ENCODE measurements around the gene TET2. TPM values are rescaled to one million over a fixed set of nuclear protein-coding genes. Genes with fewer than 3 reads are reported as not detected.

TET2 gene
- total and polyA plus RNA-seq, 4 donors = 14.0 to 32.9 (median 23.4) TPM

DNA sequence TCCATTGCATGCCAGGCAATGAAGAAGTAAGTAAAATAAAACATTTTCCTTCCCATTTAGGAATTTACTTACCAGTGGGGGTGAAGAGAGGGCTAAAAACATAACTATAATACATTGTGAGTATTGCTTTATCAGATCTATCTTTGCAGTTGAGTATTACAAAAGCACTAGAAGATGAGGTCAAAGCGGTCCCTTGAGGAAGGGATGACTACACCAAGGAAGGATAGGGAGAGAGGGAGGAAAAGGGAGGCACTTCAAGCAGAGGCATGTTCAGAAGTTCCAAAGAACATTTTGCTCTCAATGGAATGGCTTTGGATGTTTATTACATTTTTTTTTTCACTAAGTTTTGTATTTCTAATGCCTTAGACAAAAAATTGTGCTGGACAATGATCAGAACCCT lies 127.8 kb downstream of the TET2 start:
- Histone ChIP-seq H3K36me3 (ENCODE audit: control insufficient read depth, insufficient read depth, low read length) (peaks cover 19% of the 10 kb centered on the region), H3K9me3 (ENCODE audit: control insufficient read depth, insufficient read depth, low read length) (no peaks in the 10 kb centered on the region), H3K27me3 (ENCODE audit: control insufficient read depth, insufficient read depth, low read length) (no peaks in the 10 kb centered on the region), H3K4me1 (ENCODE audit: control insufficient read depth, insufficient read depth, low read length) (no peaks in the 10 kb centered on the region), H3K4me3 (ENCODE audit: low read depth, low read length) (no peak overlapping the region), H3K27ac (ENCODE audit: low read depth, low read length) (no peak overlapping the region)
- no CpG with 5 or more reads among the region's 1 CpG for WGBS (ENCODE audit: insufficient coverage)
- DNase-seq (ENCODE audit: low read depth in 4 of 6, low spot score in 6 of 6) = no peak

DNA sequence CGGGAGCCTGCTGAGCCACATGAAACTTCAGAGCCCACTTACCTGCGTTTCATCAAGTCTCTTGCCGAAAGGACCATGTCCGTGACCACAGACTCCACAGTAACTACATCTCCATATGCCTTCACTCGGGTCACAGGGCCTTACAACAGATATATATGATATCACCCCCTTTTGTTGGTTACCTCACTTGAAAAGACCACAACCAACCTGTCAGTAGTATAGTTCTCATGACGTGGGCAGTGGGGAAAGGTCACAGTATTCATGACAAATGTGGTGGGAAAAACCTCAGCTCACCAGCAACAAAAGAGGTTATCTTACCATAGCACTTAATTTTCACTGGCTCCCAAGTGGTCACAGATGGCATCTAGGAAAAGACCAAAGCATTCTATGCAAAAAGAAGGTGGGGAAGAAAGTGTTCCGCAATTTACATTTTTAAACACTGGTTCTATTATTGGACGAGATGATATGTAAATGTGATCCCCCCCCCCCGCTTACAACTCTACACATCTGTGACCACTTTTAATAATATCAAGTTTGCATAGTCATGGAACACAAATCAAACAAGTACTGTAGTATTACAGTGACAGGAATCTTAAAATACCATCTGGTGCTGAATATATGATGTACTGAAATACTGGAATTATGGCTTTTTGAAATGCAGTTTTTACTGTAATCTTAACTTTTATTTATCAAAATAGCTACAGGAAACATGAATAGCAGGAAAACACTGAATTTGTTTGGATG lies 129.9 kb downstream of the TET2 start:
- H3K4me1 ChIP-seq (ENCODE audit: control insufficient read depth, insufficient read depth, low read length) = no peaks in the 10 kb centered on the region
- H3K9me3 ChIP-seq (ENCODE audit: control insufficient read depth, insufficient read depth, low read length) = no peaks in the 10 kb centered on the region
- WGBS (ENCODE audit: insufficient coverage) = 97% methylated on average over 4 of the region's 9 CpGs
- peaks cover 15% of the 10 kb centered on the region for H3K36me3 ChIP-seq (ENCODE audit: control insufficient read depth, insufficient read depth, low read length)
- H3K27me3 ChIP-seq (ENCODE audit: control insufficient read depth, insufficient read depth, low read length) = no peaks in the 10 kb centered on the region
- H3K4me3 ChIP-seq (ENCODE audit: low read depth, low read length) = no peak overlapping the region
- no peak overlapping the region for H3K27ac ChIP-seq (ENCODE audit: low read depth, low read length)
- peak in 1 of 6 donors; percentile 7 for DNase-seq (ENCODE audit: low read depth in 4 of 6, low spot score in 6 of 6)

DNA sequence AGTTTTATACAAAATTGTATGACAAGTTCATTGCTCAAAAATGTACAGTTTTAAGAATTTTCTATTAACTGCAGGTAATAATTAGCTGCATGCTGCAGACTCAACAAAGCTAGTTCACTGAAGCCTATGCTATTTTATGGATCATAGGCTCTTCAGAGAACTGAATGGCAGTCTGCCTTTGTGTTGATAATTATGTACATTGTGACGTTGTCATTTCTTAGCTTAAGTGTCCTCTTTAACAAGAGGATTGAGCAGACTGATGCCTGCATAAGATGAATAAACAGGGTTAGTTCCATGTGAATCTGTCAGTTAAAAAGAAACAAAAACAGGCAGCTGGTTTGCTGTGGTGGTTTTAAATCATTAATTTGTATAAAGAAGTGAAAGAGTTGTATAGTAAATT lies 131.0 kb downstream of the TET2 start:
- WGBS (ENCODE audit: insufficient coverage) = 20% methylated on average over 1 of the region's 1 CpG
- DNase-seq (ENCODE audit: low read depth in 4 of 6, low spot score in 6 of 6) = no peak

DNA sequence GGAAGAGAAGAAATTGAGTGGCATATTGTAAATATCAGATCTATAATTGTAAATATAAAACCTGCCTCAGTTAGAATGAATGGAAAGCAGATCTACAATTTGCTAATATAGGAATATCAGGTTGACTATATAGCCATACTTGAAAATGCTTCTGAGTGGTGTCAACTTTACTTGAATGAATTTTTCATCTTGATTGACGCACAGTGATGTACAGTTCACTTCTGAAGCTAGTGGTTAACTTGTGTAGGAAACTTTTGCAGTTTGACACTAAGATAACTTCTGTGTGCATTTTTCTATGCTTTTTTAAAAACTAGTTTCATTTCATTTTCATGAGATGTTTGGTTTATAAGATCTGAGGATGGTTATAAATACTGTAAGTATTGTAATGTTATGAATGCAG lies 132.6 kb downstream of the TET2 start:
- H3K9me3 ChIP-seq (ENCODE audit: control insufficient read depth, insufficient read depth, low read length) = no peaks in the 10 kb centered on the region
- 80% methylated on average over 1 of the region's 1 CpG for WGBS (ENCODE audit: insufficient coverage)
- no peaks in the 10 kb centered on the region for H3K4me1 ChIP-seq (ENCODE audit: control insufficient read depth, insufficient read depth, low read length)
- no peak overlapping the region for H3K4me3 ChIP-seq (ENCODE audit: low read depth, low read length)
- peaks cover 12% of the 10 kb centered on the region for H3K36me3 ChIP-seq (ENCODE audit: control insufficient read depth, insufficient read depth, low read length)
- no peak overlapping the region for H3K27ac ChIP-seq (ENCODE audit: low read depth, low read length)
- H3K27me3 ChIP-seq (ENCODE audit: control insufficient read depth, insufficient read depth, low read length) = no peaks in the 10 kb centered on the region
- DNase-seq (ENCODE audit: low read depth in 4 of 6, low spot score in 6 of 6) = no peak

More for the DNA sequence above, 131.0 kb downstream of the TET2 start:
- H3K4me3 ChIP-seq (ENCODE audit: low read depth, low read length) = no peak overlapping the region
- no peak overlapping the region for H3K27ac ChIP-seq (ENCODE audit: low read depth, low read length)
- no peaks in the 10 kb centered on the region for H3K9me3 ChIP-seq (ENCODE audit: control insufficient read depth, insufficient read depth, low read length)
- no peaks in the 10 kb centered on the region for H3K4me1 ChIP-seq (ENCODE audit: control insufficient read depth, insufficient read depth, low read length)
- H3K27me3 ChIP-seq (ENCODE audit: control insufficient read depth, insufficient read depth, low read length) = no peaks in the 10 kb centered on the region
- peaks cover 12% of the 10 kb centered on the region for H3K36me3 ChIP-seq (ENCODE audit: control insufficient read depth, insufficient read depth, low read length)

DNA sequence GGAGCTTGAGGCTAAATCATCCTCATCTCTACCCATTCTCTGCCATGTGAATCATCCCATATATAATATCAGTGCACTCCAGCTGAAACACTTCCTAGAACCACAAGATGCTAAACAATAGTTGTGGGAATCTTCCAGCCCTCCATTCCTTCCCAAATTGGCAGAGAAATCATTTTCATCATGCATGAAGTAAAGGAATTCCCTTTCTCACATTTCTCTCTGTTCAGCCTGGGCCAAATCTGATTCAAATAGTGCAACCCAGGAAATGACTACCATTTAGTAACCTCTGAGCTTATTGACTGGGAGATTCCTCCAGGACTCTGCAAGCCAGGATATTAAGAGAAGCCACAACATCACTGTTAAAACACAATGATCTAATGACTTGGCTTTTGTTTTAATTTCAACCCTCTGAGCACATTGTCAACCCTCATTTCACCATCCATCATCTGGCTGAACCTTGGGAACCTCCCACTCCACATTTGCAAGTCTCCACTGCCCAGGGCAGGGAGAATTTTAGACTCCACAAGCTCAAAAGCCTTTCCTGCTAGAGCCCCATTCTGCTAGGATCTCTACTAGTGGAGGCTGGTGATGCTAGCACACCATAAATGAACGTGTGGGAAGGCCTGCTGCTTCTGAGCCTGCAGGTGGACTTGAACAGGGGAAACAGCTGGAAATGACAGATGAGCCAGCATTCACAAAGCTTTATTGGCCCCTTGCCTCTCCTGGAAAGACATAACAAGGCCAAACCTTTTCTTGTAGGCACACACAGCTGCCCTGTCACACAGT lies 133.9 kb downstream of the TET2 start:
- H3K9me3 ChIP-seq (ENCODE audit: control insufficient read depth, insufficient read depth, low read length) = no peaks in the 10 kb centered on the region
- no peak overlapping the region for H3K27ac ChIP-seq (ENCODE audit: low read depth, low read length)
- no CpG with 5 or more reads among the region's 1 CpG for WGBS (ENCODE audit: insufficient coverage)
- H3K4me3 ChIP-seq (ENCODE audit: low read depth, low read length) = no peak overlapping the region
- H3K4me1 ChIP-seq (ENCODE audit: control insufficient read depth, insufficient read depth, low read length) = no peaks in the 10 kb centered on the region
- H3K36me3 ChIP-seq (ENCODE audit: control insufficient read depth, insufficient read depth, low read length) = peaks cover 6% of the 10 kb centered on the region
- H3K27me3 ChIP-seq (ENCODE audit: control insufficient read depth, insufficient read depth, low read length) = no peaks in the 10 kb centered on the region
- peak in 2 of 6 donors; percentile 11 to 12 for DNase-seq (ENCODE audit: low read depth in 4 of 6, low spot score in 6 of 6)

DNA sequence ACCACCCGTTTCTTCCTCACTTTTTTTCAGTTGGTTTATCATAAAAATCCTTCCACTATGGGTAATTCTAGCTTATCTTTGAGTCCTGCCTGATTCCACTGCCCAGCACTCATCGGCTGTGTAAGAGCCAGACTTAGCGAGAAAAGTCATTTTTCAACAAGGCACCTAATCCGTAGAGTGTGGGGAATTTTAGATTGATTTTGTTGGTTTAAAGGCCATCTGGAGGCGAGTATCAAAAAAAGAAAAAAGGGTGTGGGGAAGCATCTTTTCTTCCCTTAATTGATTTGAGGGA lies 134.4 kb downstream of the TET2 start:
- no peak for DNase-seq (ENCODE audit: low read depth in 4 of 6, low spot score in 6 of 6)
- Histone ChIP-seq H3K9me3 (ENCODE audit: control insufficient read depth, insufficient read depth, low read length) (no peaks in the 10 kb centered on the region), H3K27ac (ENCODE audit: low read depth, low read length) (no peak overlapping the region), H3K36me3 (ENCODE audit: control insufficient read depth, insufficient read depth, low read length) (peaks cover under 1% of the 10 kb centered on the region), H3K4me1 (ENCODE audit: control insufficient read depth, insufficient read depth, low read length) (no peaks in the 10 kb centered on the region), H3K27me3 (ENCODE audit: control insufficient read depth, insufficient read depth, low read length) (no peaks in the 10 kb centered on the region), H3K4me3 (ENCODE audit: low read depth, low read length) (no peak overlapping the region)
- 53% methylated on average over 3 of the region's 5 CpGs for WGBS (ENCODE audit: insufficient coverage)

DNA sequence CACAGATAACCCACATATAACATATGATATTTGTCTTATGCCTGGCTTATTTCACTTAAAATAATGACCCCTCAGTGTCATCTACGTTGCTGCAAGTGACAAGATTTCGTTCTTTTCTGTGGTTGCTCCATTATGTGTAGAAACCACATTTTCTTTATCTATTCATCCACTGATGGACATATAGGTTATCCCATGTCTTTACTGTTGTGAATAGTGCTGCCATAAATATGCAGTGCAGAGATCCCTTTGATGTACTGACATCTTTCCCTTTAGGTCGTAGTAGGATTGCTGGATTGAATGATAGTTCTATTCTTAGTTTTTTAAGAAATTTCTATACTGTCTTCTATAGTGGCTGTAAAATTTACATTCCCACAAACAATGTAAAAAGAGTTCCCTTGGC lies 135.8 kb downstream of the TET2 start:
- no peak for DNase-seq (ENCODE audit: low read depth in 4 of 6, low spot score in 6 of 6)
- WGBS (ENCODE audit: insufficient coverage) = no CpG with 5 or more reads among the region's 3 CpGs
- no peak overlapping the region for H3K4me3 ChIP-seq (ENCODE audit: low read depth, low read length)
- no peaks in the 10 kb centered on the region for H3K4me1 ChIP-seq (ENCODE audit: control insufficient read depth, insufficient read depth, low read length)
- H3K9me3 ChIP-seq (ENCODE audit: control insufficient read depth, insufficient read depth, low read length) = no peaks in the 10 kb centered on the region
- H3K27me3 ChIP-seq (ENCODE audit: control insufficient read depth, insufficient read depth, low read length) = no peaks in the 10 kb centered on the region
- H3K27ac ChIP-seq (ENCODE audit: low read depth, low read length) = no peak overlapping the region
- H3K36me3 ChIP-seq (ENCODE audit: control insufficient read depth, insufficient read depth, low read length) = no peaks in the 10 kb centered on the region

DNA sequence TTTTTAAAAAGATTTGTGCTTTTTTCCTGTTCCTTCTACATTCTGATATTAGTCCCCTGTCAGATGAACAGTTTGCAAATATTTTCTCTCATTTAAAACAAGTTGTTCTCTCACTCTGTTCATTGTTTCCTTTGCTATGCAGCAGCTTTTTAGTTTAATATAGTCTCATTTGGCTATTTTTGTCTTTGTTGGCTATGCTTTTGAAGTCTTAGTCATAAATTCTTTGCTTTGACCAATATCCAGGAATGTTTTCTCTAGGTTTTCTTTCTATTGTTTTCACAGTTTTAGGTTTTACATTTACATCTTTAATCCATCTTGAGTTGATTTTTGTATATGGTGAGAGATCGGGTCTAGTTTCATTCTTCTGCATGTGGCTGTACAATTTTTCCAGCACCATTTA lies 136.8 kb downstream of the TET2 start:
- H3K4me1 ChIP-seq (ENCODE audit: control insufficient read depth, insufficient read depth, low read length) = no peaks in the 10 kb centered on the region
- H3K36me3 ChIP-seq (ENCODE audit: control insufficient read depth, insufficient read depth, low read length) = no peaks in the 10 kb centered on the region
- H3K4me3 ChIP-seq (ENCODE audit: low read depth, low read length) = no peak overlapping the region
- WGBS (ENCODE audit: insufficient coverage) = no CpG with 5 or more reads among the region's 1 CpG
- no peaks in the 10 kb centered on the region for H3K9me3 ChIP-seq (ENCODE audit: control insufficient read depth, insufficient read depth, low read length)
- no peaks in the 10 kb centered on the region for H3K27me3 ChIP-seq (ENCODE audit: control insufficient read depth, insufficient read depth, low read length)
- DNase-seq (ENCODE audit: low read depth in 4 of 6, low spot score in 6 of 6) = no peak
- H3K27ac ChIP-seq (ENCODE audit: low read depth, low read length) = no peak overlapping the region

DNA sequence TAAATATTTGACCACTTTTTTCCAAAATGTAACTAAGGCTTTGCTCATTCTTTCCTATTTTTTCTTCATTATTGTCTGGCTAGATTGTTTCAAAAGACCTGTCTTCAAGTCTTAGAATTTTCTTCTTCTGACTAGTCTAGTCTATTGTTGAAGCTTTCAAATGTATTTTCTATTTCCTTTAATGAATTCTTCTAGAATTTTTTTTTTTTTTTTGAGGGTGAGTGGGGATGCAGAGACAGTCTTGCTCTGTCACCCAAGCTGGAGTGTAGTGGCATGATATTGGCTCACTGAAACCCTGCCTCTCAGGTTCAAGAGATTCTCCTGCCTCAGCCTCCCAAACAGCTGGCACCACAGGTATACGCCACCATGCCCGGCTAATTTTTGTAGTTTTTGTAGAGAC lies 141.4 kb downstream of the TET2 start:
- Histone ChIP-seq H3K27me3 (ENCODE audit: control insufficient read depth, insufficient read depth, low read length) (no peaks in the 10 kb centered on the region), H3K4me3 (ENCODE audit: low read depth, low read length) (no peak overlapping the region), H3K27ac (ENCODE audit: low read depth, low read length) (no peak overlapping the region), H3K9me3 (ENCODE audit: control insufficient read depth, insufficient read depth, low read length) (no peaks in the 10 kb centered on the region), H3K36me3 (ENCODE audit: control insufficient read depth, insufficient read depth, low read length) (no peaks in the 10 kb centered on the region), H3K4me1 (ENCODE audit: control insufficient read depth, insufficient read depth, low read length) (no peaks in the 10 kb centered on the region)
- no peak for DNase-seq (ENCODE audit: low read depth in 4 of 6, low spot score in 6 of 6)
- whole genome bisulfite sequencing (ENCODE audit: insufficient coverage) = no CpG with 5 or more reads among the region's 2 CpGs

DNA sequence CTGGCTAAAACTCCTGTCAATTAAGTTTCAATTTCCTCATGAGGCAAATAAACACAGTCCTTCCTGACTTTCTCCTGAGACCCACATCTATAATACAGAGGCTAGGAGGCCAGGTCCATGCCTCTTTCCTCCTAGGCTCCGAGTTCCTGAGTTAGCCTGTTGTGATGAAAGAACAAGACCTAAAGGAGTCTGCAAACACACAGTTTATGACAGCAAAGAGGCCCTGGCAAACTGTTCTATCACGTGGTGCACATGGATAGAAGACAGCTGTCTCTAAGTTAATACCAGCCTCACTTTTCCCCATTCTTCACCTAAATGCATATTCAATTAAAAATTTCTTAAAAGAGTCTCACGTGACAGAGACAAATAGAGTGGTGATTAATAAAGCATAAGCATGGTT lies 145.2 kb downstream of the TET2 start:
- WGBS (ENCODE audit: insufficient coverage) = no CpG with 5 or more reads among the region's 3 CpGs
- DNase-seq (ENCODE audit: low read depth in 4 of 6, low spot score in 6 of 6) = no peak

More for the DNA sequence above, 145.2 kb downstream of the TET2 start:
- Histone ChIP-seq H3K9me3 (ENCODE audit: control insufficient read depth, insufficient read depth, low read length) (no peaks in the 10 kb centered on the region), H3K4me1 (ENCODE audit: control insufficient read depth, insufficient read depth, low read length) (no peaks in the 10 kb centered on the region), H3K27ac (ENCODE audit: low read depth, low read length) (no peak overlapping the region), H3K4me3 (ENCODE audit: low read depth, low read length) (no peak overlapping the region), H3K27me3 (ENCODE audit: control insufficient read depth, insufficient read depth, low read length) (no peaks in the 10 kb centered on the region), H3K36me3 (ENCODE audit: control insufficient read depth, insufficient read depth, low read length) (no peaks in the 10 kb centered on the region)
